H9 (cell line): Measurements from ENCODE around the gene ZC3HAV1. TPM values are rescaled to one million over a fixed set of nuclear protein-coding genes. Genes with fewer than 3 reads are reported as not detected.

ENCODE experiments used
- DNase-seq: peaks from one replicate; pipeline ENCODE4 v3.0.0-alpha.2; 2017
- H2AFZ ChIP-seq: one replicate; pipeline ENCODE4 v1.6.1; 2013; ENCODE audit warnings: mild to moderate bottlenecking, low read length, control low read depth, moderate library complexity
- H2AK5ac ChIP-seq: 2 replicates; pipeline ENCODE4 v1.6.1; 2013; ENCODE audit warnings: low read length, control low read depth, mixed read lengths; ENCODE audit not compliant: insufficient read length
- H2BK120ac ChIP-seq: one replicate; pipeline ENCODE4 v1.6.1; 2013; ENCODE audit warnings: low read depth, mild to moderate bottlenecking, low read length, control low read depth, inconsistent platforms; ENCODE audit not compliant: poor library complexity, severe bottlenecking
- H2BK12ac ChIP-seq: 2 replicates; pipeline ENCODE4 v1.6.1; 2013; ENCODE audit warnings: low read length, control low read depth, mixed read lengths, low read depth; ENCODE audit not compliant: insufficient read length
- H2BK15ac ChIP-seq: 2 replicates; pipeline ENCODE4 v1.6.1; 2013; ENCODE audit warnings: low read depth, low read length, control low read depth
- H2BK20ac ChIP-seq: one replicate; pipeline ENCODE4 v1.6.1; 2013; ENCODE audit warnings: low read depth, mild to moderate bottlenecking, low read length, control low read depth, inconsistent platforms; ENCODE audit not compliant: poor library complexity, severe bottlenecking
- H2BK5ac ChIP-seq: 2 replicates; pipeline ENCODE4 v1.6.1; 2013; ENCODE audit warnings: low read length, control low read depth, mixed read lengths; ENCODE audit not compliant: insufficient read length
- H3K14ac ChIP-seq: 2 replicates; pipeline ENCODE4 v1.6.1; 2013; ENCODE audit warnings: low read length, control low read depth; ENCODE audit not compliant: insufficient read depth
- H3K18ac ChIP-seq: 2 replicates; pipeline ENCODE4 v1.6.1; 2013; ENCODE audit warnings: low read depth, mild to moderate bottlenecking, mixed read lengths, low read length, control low read depth; ENCODE audit not compliant: insufficient read length
- H3K23ac ChIP-seq: 2 replicates; pipeline ENCODE4 v1.6.1; 2013; ENCODE audit warnings: low read length, control low read depth, mixed read lengths, low read depth; ENCODE audit not compliant: insufficient read length
- H3K23me2 ChIP-seq: 2 replicates; pipeline ENCODE4 v1.6.1; 2013; ENCODE audit warnings: low read depth, mild to moderate bottlenecking, mixed read lengths, low read length, control low read depth; ENCODE audit not compliant: insufficient read length, poor library complexity, severe bottlenecking
- H3K27ac ChIP-seq: 2 replicates; pipeline ENCODE4 v1.5.1; 2013; ENCODE audit warnings: low read length, control low read depth, mixed read lengths, low read depth; ENCODE audit not compliant: insufficient read length
- H3K27me3 ChIP-seq: 2 replicates; pipeline ENCODE4 v1.6.1; 2013; ENCODE audit warnings: low read length, control low read depth, inconsistent platforms; ENCODE audit not compliant: insufficient read depth
- H3K4ac ChIP-seq: 2 replicates; pipeline ENCODE4 v1.6.1; 2013; ENCODE audit warnings: low read depth, mild to moderate bottlenecking, control low read depth, inconsistent platforms, low read length, moderate library complexity
- H3K4me1 ChIP-seq: 2 replicates; pipeline ENCODE4 v1.6.1; 2013; ENCODE audit warnings: low read length, control low read depth, inconsistent platforms; ENCODE audit not compliant: insufficient read depth
- H3K4me2 ChIP-seq: 2 replicates; pipeline ENCODE4 v1.6.1; 2013; ENCODE audit warnings: low read length, control low read depth, mixed read lengths; ENCODE audit not compliant: insufficient read length, insufficient read depth
- H3K56ac ChIP-seq: 2 replicates; pipeline ENCODE4 v1.6.1; 2013; ENCODE audit warnings: low read depth, mild to moderate bottlenecking, mixed read lengths, low read length, control low read depth; ENCODE audit not compliant: insufficient read length
- H3K79me1 ChIP-seq: 2 replicates; pipeline ENCODE4 v1.6.1; 2013; ENCODE audit warnings: low read depth, mild to moderate bottlenecking, moderate library complexity, low read length, control low read depth, inconsistent platforms; ENCODE audit not compliant: insufficient read depth, poor library complexity, severe bottlenecking
- H3K79me2 ChIP-seq: 2 replicates; pipeline ENCODE4 v1.6.1; 2013; ENCODE audit warnings: low read length, control low read depth, inconsistent platforms; ENCODE audit not compliant: insufficient read depth
- H3K9ac ChIP-seq: 2 replicates; pipeline ENCODE4 v1.6.1; 2013; ENCODE audit warnings: low read length, control low read depth, mixed read lengths; ENCODE audit not compliant: insufficient read length; ENCODE audit errors: extremely low read depth
- H3K9me3 ChIP-seq: one replicate; pipeline ENCODE4 v1.6.1; 2013; ENCODE audit warnings: low read depth, low read length, inconsistent platforms; ENCODE audit not compliant: control insufficient read depth
- H3T11ph ChIP-seq: one replicate; pipeline ENCODE4 v1.6.1; 2013; ENCODE audit warnings: mild to moderate bottlenecking, low read length, control low read depth, inconsistent platforms
- H4K20me1 ChIP-seq: one replicate; pipeline ENCODE4 v1.6.1; 2013; ENCODE audit not compliant: control insufficient read depth, insufficient read length, insufficient read depth
- H4K5ac ChIP-seq: 2 replicates; pipeline ENCODE4 v1.6.1; 2013; ENCODE audit warnings: low read depth, mild to moderate bottlenecking, mixed read lengths, low read length, control low read depth; ENCODE audit not compliant: insufficient read length
- H4K8ac ChIP-seq: replicated peaks from 2 replicates; pipeline ENCODE4 v1.6.1; 2013; ENCODE audit warnings: low read length, control low read depth, mixed read lengths, low read depth; ENCODE audit not compliant: insufficient read length
- H4K91ac ChIP-seq: 2 replicates; pipeline ENCODE4 v1.6.1; 2013; ENCODE audit warnings: low read depth, mild to moderate bottlenecking, moderate library complexity, mixed read lengths, low read length, control low read depth; ENCODE audit not compliant: insufficient read length
- H3K27ac Mint-ChIP-seq, 3 experiments: 2 replicates in 2 of 3; 3 replicates in 1 of 3; pipeline ENCODE4 v1.8.0; 2020 to 2021; ENCODE audit warnings: mixed read lengths in 3 of 3, mild to moderate bottlenecking in 1 of 3, moderate library complexity in 1 of 3
- H3K27me3 Mint-ChIP-seq: 2 replicates; pipeline ENCODE4 v1.8.0; 2021; ENCODE audit warnings: low read depth, mild to moderate bottlenecking, moderate library complexity, mixed read lengths
- H3K36me3 Mint-ChIP-seq, 3 experiments: 2 replicates in 2 of 3; 3 replicates in 1 of 3; pipeline ENCODE4 v1.8.0; 2020 to 2021; ENCODE audit warnings: low read depth in 3 of 3, mixed read lengths in 3 of 3; ENCODE audit not compliant: insufficient read depth in 1 of 3
- H3K4me1 Mint-ChIP-seq, 2 experiments: 2 replicates each; pipeline ENCODE4 v1.8.0; 2020; ENCODE audit warnings: mixed read lengths in 2 of 2
- H3K4me3 Mint-ChIP-seq, 2 experiments: 2 replicates in 1 of 2; 3 replicates in 1 of 2; pipeline ENCODE4 v1.8.0; 2020 to 2021; ENCODE audit warnings: mild to moderate bottlenecking in 2 of 2, mixed read lengths in 2 of 2, moderate library complexity in 1 of 2
- H3K9me3 Mint-ChIP-seq, 2 experiments: 2 replicates in 1 of 2; 3 replicates in 1 of 2; pipeline ENCODE4 v1.8.0; 2020; ENCODE audit warnings: mild to moderate bottlenecking in 2 of 2, mixed read lengths in 2 of 2, moderate library complexity in 1 of 2
- WGBS: extraction: QIAGEN DNeasy Blood & Tissue Kit; methylation state at CpG from one replicate; pipeline ENCODE4 v1.1.7; 2013; ENCODE audit warnings: missing lambda C conversion rate, low lambda C conversion rate, mixed read lengths; ENCODE audit not compliant: insufficient read length; ENCODE audit errors: extremely low coverage; 5-methylcytosine and 5-hydroxymethylcytosine counted together
- total RNA-seq: library from RNA; stranded (reverse); gene quantifications from 2 replicates; pipeline ENCODE4 v1.2.1, GENCODE V29; 2021
- TF ChIP-seq, protein P1 (sequence below): fragments of 200-600 bp; sonication (generic); conservative IDR thresholded peaks from 3 replicates; pipeline ENCODE4 v1.8.0; 2021; ENCODE audit warnings: antibody characterized with exemption, mild to moderate bottlenecking

Gene ZC3HAV1
- total RNA-seq, 1 experiment from 2014 or later = 32.8 TPM

DNA sequence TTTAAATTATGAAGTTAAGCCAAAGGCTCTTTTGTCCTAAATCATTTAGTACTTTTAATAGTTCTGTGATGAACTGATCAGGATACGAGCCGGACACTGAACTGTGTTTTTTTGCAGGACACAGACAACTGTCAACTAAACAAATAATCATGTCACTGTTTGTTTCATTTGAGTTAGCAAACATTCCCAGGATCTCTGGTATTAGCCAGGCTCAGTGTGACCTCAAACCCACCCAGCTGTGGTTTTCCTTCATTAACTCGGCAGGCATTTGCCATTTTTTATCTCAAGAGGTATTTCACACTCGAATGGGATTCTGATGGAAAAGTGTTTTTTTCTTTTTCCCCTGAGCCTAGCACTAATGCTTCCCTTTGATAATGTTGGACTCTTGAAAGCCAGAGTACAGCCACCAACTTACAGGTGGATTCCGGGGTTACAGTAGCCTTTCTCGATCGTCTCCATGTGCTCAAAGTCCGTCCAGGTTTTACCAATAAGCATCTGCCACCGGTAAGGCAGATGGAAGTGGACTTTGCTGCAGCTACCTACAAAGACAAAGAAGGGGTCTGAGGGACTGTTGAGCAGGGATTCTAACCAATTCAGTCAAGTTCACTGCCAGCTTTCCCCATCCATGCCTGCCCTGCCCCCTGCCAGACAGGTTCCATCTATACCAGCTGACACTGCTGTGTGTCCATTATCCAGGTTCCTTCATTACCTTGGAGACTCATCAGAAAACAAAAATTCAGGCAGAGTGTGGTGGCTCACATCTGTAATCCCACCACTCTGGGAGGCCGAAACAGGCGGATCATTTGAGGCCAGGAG is 33.4 kb downstream of the ZC3HAV1 start:
- H4K5ac ChIP-seq = no peak overlapping the region
- no peaks in the 10 kb centered on the region for H3K9me3 ChIP-seq
- no peaks in the 10 kb centered on the region for H4K20me1 ChIP-seq
- H2BK120ac ChIP-seq = no peak overlapping the region
- WGBS = no CpG with 5 or more reads among the region's 11 CpGs
- DNase-seq = no peak
- no peaks in the 10 kb centered on the region for H3K4me1 ChIP-seq
- peaks cover 0 to 2% of the 10 kb centered on the region in 2 experiments; a peak in 1 of 4 replicates for H3K4me1 Mint-ChIP-seq
- peaks cover 22 to 80% (median 38%) of the 10 kb centered on the region in 3 experiments; a peak in 6 of 7 replicates for H3K36me3 Mint-ChIP-seq
- no peak overlapping the region for H3K14ac ChIP-seq
- H2AFZ ChIP-seq = no peak overlapping the region
- no peak overlapping the region; a peak in 1 of 7 replicates for H3K27ac Mint-ChIP-seq
- H2BK12ac ChIP-seq = no peak overlapping the region
- H3K27ac ChIP-seq = no peak overlapping the region
- H2BK20ac ChIP-seq = no peak overlapping the region
- H3K27me3 ChIP-seq = no peaks in the 10 kb centered on the region
- H4K91ac ChIP-seq = no peak overlapping the region
- H3K4me3 Mint-ChIP-seq = no peak overlapping the region
- no peak overlapping the region for H3K56ac ChIP-seq
- TF ChIP-seq, protein P1, sequence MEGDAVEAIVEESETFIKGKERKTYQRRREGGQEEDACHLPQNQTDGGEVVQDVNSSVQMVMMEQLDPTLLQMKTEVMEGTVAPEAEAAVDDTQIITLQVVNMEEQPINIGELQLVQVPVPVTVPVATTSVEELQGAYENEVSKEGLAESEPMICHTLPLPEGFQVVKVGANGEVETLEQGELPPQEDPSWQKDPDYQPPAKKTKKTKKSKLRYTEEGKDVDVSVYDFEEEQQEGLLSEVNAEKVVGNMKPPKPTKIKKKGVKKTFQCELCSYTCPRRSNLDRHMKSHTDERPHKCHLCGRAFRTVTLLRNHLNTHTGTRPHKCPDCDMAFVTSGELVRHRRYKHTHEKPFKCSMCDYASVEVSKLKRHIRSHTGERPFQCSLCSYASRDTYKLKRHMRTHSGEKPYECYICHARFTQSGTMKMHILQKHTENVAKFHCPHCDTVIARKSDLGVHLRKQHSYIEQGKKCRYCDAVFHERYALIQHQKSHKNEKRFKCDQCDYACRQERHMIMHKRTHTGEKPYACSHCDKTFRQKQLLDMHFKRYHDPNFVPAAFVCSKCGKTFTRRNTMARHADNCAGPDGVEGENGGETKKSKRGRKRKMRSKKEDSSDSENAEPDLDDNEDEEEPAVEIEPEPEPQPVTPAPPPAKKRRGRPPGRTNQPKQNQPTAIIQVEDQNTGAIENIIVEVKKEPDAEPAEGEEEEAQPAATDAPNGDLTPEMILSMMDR = no peak
- H2BK5ac ChIP-seq = no peak overlapping the region
- no peak overlapping the region for H3K9ac ChIP-seq
- no peaks in the 10 kb centered on the region for H3K9me3 Mint-ChIP-seq
- no peak overlapping the region for H3T11ph ChIP-seq
- no peaks in the 10 kb centered on the region for H3K79me1 ChIP-seq
- H3K27me3 Mint-ChIP-seq = no peaks in the 10 kb centered on the region
- H3K23me2 ChIP-seq = no peaks in the 10 kb centered on the region
- no peak overlapping the region for H4K8ac ChIP-seq
- H2BK15ac ChIP-seq = no peak overlapping the region
- no peaks in the 10 kb centered on the region for H3K79me2 ChIP-seq
- no peak overlapping the region for H3K18ac ChIP-seq
- no peak overlapping the region for H2AK5ac ChIP-seq
- no peak overlapping the region for H3K4me2 ChIP-seq
- no peak overlapping the region for H3K4ac ChIP-seq
- H3K23ac ChIP-seq = no peak overlapping the region
